ENCODE data around the gene ASCC2.
"Not testable (repeated sequence)": the region's sequence is repeated elsewhere in the genome, so short reads cannot be mapped to it uniquely, and the experiment has no call there.

ASCC2 gene

GRCh38 chr22:29855611-29856181 lies 17.6 kb upstream of the ASCC2 start:
- DNase-seq (ENCODE audit: low read depth in 2 of 2) = no peak

- DNase-seq (ENCODE audit: low read depth in 2 of 2) = no peak
These were observed 16.4 kb upstream of the ASCC2 start for GRCh38 chr22:29854432-29854831.

- DNase-seq (ENCODE audit: low read depth in 2 of 2) = no peak
These were observed 10.0 kb upstream of the ASCC2 start for GRCh38 chr22:29848111-29848510.

GRCh38 chr22:29846290-29846689 lies 8.2 kb upstream of the ASCC2 start:
- DNase-seq (ENCODE audit: low read depth in 2 of 2) = no peak

GRCh38 chr22:29842740-29843139 lies 4.7 kb upstream of the ASCC2 start:
- no peak for DNase-seq (ENCODE audit: low read depth in 2 of 2)

GRCh38 chr22:29842172-29842571 lies 4.1 kb upstream of the ASCC2 start:
- no peak for DNase-seq (ENCODE audit: low read depth in 2 of 2)

GRCh38 chr22:29840498-29840897 lies 2.4 kb upstream of the ASCC2 start:
- no peak for DNase-seq (ENCODE audit: low read depth in 2 of 2)

- no peak for DNase-seq (ENCODE audit: low read depth in 2 of 2)
These were observed 965 bp upstream of the ASCC2 start for GRCh38 chr22:29839039-29839438.

- no peak for DNase-seq (ENCODE audit: low read depth in 2 of 2)
These were observed 504 bp upstream of the ASCC2 start for GRCh38 chr22:29838599-29838956.

- DNase-seq (ENCODE audit: low read depth in 2 of 2) = not testable (repeated sequence)
These were observed 1.2 kb downstream of the ASCC2 start for GRCh38 chr22:29836791-29837370.

GRCh38 chr22:29834046-29834445 lies 4.0 kb downstream of the ASCC2 start:
- DNase-seq (ENCODE audit: low read depth in 2 of 2) = no peak

GRCh38 chr22:29833392-29833965 lies 4.6 kb downstream of the ASCC2 start:
- DNase-seq (ENCODE audit: low read depth in 2 of 2) = no peak

GRCh38 chr22:29831958-29832357 lies 6.1 kb downstream of the ASCC2 start:
- no peak for DNase-seq (ENCODE audit: low read depth in 2 of 2)

GRCh38 chr22:29831186-29831921 lies 6.7 kb downstream of the ASCC2 start:
- DNase-seq (ENCODE audit: low read depth in 2 of 2) = no peak

- DNase-seq (ENCODE audit: low read depth in 2 of 2) = no peak
These were observed 7.5 kb downstream of the ASCC2 start for GRCh38 chr22:29830585-29830984.

- not testable (repeated sequence) for DNase-seq (ENCODE audit: low read depth in 2 of 2)
These were observed 10.3 kb downstream of the ASCC2 start for GRCh38 chr22:29827726-29828125.

GRCh38 chr22:29827091-29827490 lies 11.0 kb downstream of the ASCC2 start:
- DNase-seq (ENCODE audit: low read depth in 2 of 2) = no peak

GRCh38 chr22:29825578-29825977 lies 12.5 kb downstream of the ASCC2 start:
- DNase-seq (ENCODE audit: low read depth in 2 of 2) = no peak

GRCh38 chr22:29824677-29825076 lies 13.4 kb downstream of the ASCC2 start:
- no peak for DNase-seq (ENCODE audit: low read depth in 2 of 2)

- peak; percentile 8 to 16 for DNase-seq (ENCODE audit: low read depth in 2 of 2)
These were observed 16.6 kb downstream of the ASCC2 start for GRCh38 chr22:29821291-29822016.

GRCh38 chr22:29820961-29821290 lies 17.1 kb downstream of the ASCC2 start:
- DNase-seq (ENCODE audit: low read depth in 2 of 2) = no peak

- no peak for DNase-seq (ENCODE audit: low read depth in 2 of 2)
These were observed 18.6 kb downstream of the ASCC2 start for GRCh38 chr22:29819501-29819900.

- no peak for DNase-seq (ENCODE audit: low read depth in 2 of 2)
These were observed 20.4 kb downstream of the ASCC2 start for GRCh38 chr22:29817724-29818123.
